IgD-negative memory B cell (primary cell): ENCODE results near the gene AKR1A1. TPM values are rescaled to one million over a fixed set of nuclear protein-coding genes. Genes with fewer than 3 reads are reported as not detected.

Source experiments
- H3K27ac Mint-ChIP-seq, 3 donors: one replicate each; pipeline ENCODE4 v1.8.0; 2020 to 2022; ENCODE audit warnings: mild to moderate bottlenecking in 3 of 3, mixed read lengths in 3 of 3, moderate library complexity in 1 of 3
- H3K27me3 Mint-ChIP-seq: one replicate; pipeline ENCODE4 v1.8.0; 2021; ENCODE audit warnings: mixed read lengths
- H3K36me3 Mint-ChIP-seq: one replicate; pipeline ENCODE4 v1.8.0; 2020; ENCODE audit warnings: mild to moderate bottlenecking, mixed read lengths
- H3K4me1 Mint-ChIP-seq, 3 donors: one replicate each; pipeline ENCODE4 v1.8.0; 2020 to 2022; ENCODE audit warnings: mixed read lengths in 3 of 3, mild to moderate bottlenecking in 1 of 3
- H3K4me3 Mint-ChIP-seq, 4 donors: one replicate each; pipeline ENCODE4 v1.8.0; 2020 to 2022; ENCODE audit warnings: mild to moderate bottlenecking in 4 of 4, mixed read lengths in 4 of 4, moderate library complexity in 3 of 4
- H3K9me3 Mint-ChIP-seq, 3 donors: one replicate each; pipeline ENCODE4 v1.8.0; 2020 to 2021; ENCODE audit warnings: mixed read lengths in 3 of 3, mild to moderate bottlenecking in 1 of 3
- polyA plus RNA-seq: library from polyadenylated mRNA; unstranded; fragments of 300-500 nt; fragmentation: Illumina TruSeq; gene quantifications from one replicate; pipeline ENCODE4 v1.2.3, GENCODE V29; 2021

The AKR1A1 gene
- polyA plus RNA-seq, 1 donor from 2014 or later: 117 TPM

DNA sequence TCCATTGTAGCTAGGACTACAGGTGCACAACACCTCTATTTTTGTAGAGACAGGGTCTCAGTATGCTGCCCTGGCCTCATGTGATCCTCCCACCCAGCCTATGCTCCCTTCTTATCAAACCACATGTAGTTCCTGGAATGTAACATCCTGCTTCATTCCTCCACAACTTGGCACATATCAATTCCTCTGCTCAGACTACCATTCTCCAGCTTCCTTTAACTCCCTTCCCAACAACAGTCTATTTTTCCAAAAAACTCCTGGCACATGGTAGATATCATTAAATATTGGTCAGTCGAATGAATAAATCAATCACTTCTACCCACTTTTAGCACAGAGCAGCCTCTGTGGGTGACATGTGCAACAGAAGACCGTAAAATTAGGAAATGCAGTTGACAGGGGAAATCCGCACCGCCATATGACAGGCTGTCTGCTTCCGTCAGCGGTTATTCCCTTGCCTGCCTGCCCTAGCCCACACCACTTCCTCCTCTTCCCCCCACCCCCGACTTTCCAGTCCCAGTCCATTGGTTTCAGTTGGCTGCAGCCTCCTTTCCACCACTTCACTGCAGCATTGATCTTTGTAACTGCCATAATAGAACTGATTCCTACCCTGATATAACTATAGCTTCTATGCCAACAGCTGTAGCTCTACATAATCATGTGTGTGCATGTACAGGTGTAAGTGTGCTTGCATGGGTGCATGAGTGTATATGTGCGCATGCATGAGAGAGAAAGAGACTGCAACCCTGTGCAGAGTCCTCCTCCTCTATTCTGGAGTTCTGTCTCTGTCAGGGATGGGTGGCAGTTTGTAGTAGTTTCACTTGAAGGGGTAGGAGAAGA, 6.8 kb upstream of the AKR1A1 start:
- no peaks in the 10 kb centered on the region for H3K36me3 Mint-ChIP-seq
- H3K4me3 Mint-ChIP-seq: peak overlapping the region; percentile 32 to 83 (median 59)
- H3K4me1 Mint-ChIP-seq: peaks cover 23 to 27% (median 27%) of the 10 kb centered on the region in 3 donors
- H3K27me3 Mint-ChIP-seq: no peaks in the 10 kb centered on the region
- H3K27ac Mint-ChIP-seq: peak overlapping the region; percentile 85 to 97 (median 88)
- H3K9me3 Mint-ChIP-seq: no peaks in the 10 kb centered on the region

DNA sequence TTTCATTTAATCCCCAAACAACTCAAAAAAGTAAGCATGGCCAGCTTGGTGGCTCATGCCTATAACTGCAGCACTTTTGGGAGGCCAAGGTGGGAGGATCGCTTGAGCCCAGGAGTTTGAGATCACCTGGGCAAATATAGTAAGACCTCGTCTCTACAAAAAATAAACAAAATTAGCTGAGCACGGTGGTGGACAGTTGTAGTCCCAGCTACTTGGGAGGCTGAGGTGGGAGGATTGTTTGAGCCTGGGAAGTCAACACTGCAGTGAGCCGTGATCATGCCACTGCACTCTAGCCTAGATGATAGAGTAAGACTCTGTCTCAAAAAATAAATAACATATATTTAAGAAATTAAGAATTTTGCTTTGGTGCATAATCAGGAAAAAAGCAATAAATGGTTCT, 6.1 kb upstream of the AKR1A1 start:
- H3K27me3 Mint-ChIP-seq: no peaks in the 10 kb centered on the region
- H3K36me3 Mint-ChIP-seq: no peaks in the 10 kb centered on the region
- H3K27ac Mint-ChIP-seq: peak overlapping the region; percentile 85 to 97 (median 88)
- no peaks in the 10 kb centered on the region for H3K9me3 Mint-ChIP-seq
- peaks cover 23 to 27% (median 27%) of the 10 kb centered on the region in 3 donors for H3K4me1 Mint-ChIP-seq
- H3K4me3 Mint-ChIP-seq: peak overlapping the region in 2 of 4 donors; percentile 10 to 41

DNA sequence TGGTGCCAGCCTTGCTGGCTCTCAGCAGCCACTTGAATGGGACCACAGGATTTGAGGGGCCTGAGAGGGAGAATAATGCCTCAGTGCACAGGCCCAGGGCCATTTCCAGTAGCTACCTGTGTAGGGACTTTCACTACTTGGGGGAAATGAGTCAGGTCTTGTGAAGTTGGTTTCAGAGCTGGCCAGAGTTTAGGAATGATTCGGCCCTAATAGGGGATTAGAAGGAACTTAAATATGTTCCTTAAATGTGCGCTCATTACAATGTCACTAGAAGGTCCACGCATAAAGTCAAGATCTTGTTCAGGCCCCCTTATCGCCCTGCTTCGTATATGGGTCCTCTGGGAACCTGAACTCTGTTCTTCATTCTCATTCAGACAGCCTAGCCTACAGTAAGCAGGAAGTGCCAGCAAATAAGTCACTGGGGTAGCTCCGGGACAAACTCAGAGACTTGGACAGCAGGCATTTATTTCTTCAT, 5.6 kb upstream of the AKR1A1 start:
- H3K4me1 Mint-ChIP-seq: peaks cover 23 to 27% (median 27%) of the 10 kb centered on the region in 3 donors

DNA sequence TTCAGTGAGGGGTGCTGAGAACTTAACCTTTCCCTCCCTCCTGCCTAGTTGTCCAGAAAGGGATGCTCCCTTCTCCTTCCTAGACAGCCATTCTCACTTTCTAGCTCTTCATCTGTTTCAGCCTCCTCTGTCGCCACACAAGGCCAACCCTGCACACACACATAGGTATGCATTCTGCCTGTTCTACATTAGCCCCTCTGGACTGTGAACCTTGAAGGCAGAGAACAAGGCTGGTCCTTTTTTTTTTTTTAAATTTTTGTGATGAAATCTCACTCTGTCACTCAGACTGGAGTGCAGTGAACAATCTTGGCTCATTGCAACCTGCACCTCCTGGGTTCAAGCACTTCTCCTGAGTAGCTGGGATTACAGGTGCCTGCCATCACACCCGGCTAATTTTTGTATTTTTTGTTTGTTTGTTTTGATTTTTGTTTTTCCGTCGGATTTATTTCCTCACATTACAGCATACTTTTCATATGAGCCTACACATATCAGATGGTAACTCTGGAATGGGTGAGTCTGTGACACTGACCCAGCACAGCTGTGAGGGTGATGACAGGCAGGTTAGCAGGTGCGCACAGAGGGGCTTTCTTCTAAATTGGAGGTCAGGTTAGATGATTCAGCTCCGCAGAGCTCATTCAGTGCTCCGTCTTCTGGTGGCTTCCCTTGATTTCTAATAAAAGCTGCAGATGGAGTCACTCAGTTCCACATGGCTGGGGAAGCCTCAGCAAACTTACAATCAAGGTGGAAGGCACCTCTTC, 4.9 kb upstream of the AKR1A1 start:
- Mint-ChIP-seq H3K4me3 (peak overlapping the region in 2 of 4 donors; percentile 10 to 63), H3K27ac (peak overlapping the region; percentile 83 to 90 (median 85)), H3K36me3 (no peaks in the 10 kb centered on the region), H3K27me3 (no peaks in the 10 kb centered on the region), H3K4me1 (peaks cover 25 to 30% (median 29%) of the 10 kb centered on the region in 3 donors), H3K9me3 (no peaks in the 10 kb centered on the region)

More for the DNA sequence above, 5.6 kb upstream of the AKR1A1 start:
- no peaks in the 10 kb centered on the region for H3K9me3 Mint-ChIP-seq
- H3K27me3 Mint-ChIP-seq: no peaks in the 10 kb centered on the region
- no peaks in the 10 kb centered on the region for H3K36me3 Mint-ChIP-seq
- peak overlapping the region; percentile 83 to 90 (median 85) for H3K27ac Mint-ChIP-seq
- H3K4me3 Mint-ChIP-seq: peak overlapping the region in 3 of 4 donors; percentile 10 to 68 (median 38)

DNA sequence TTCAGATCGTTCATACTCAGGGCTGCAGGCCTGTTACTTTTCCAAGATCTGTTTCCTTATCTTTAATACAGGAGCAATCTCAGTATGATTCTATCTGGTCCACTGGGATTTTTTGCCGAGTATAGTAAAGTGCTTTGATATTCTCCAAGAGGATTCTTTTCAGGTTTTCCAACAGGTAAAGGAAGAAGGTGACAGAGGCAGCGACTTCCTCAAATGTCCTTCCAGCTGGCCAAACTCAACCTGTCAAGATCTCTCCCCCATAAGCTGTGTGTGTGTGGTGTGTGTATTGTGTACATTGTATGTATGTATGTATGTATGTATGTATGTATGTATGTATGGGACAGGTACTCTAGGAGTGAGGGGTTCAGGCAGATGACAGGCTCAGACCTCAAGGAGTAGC, 1.1 kb downstream of the AKR1A1 start:
- Mint-ChIP-seq H3K9me3 (no peaks in the 10 kb centered on the region), H3K27ac (peak overlapping the region in 2 of 3 donors; percentile 96 to 98), H3K4me1 (peaks cover 16 to 18% (median 18%) of the 10 kb centered on the region in 3 donors), H3K4me3 (peak overlapping the region; percentile 94 to 100 (median 98)), H3K36me3 (no peaks in the 10 kb centered on the region), H3K27me3 (no peaks in the 10 kb centered on the region)

DNA sequence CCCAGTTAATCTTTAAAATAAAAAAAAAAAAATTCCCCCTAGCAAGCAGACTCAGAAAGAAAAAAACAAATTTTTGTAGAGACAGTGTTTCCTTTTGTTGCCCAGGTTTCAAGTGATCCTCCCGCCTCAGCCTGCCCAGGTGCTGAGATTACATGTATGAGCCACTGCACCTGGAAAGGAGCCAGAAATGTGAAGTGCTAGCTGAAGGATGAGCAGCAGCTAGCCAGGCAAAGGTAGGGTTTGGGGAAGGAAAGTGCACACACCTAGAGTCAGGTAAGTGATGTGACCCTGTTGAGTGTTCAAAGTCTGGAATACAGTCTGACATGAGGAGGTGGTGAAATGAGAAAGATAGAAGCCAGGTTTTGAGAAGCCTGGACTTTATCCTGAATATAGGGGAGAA, 1.7 kb downstream of the AKR1A1 start:
- H3K36me3 Mint-ChIP-seq: no peaks in the 10 kb centered on the region
- no peaks in the 10 kb centered on the region for H3K9me3 Mint-ChIP-seq
- peaks cover 16 to 19% (median 18%) of the 10 kb centered on the region in 3 donors for H3K4me1 Mint-ChIP-seq
- no peaks in the 10 kb centered on the region for H3K27me3 Mint-ChIP-seq
- H3K27ac Mint-ChIP-seq: peak overlapping the region in 2 of 3 donors; percentile 10 to 54
- peak overlapping the region; percentile 9 to 98 (median 38) for H3K4me3 Mint-ChIP-seq

DNA sequence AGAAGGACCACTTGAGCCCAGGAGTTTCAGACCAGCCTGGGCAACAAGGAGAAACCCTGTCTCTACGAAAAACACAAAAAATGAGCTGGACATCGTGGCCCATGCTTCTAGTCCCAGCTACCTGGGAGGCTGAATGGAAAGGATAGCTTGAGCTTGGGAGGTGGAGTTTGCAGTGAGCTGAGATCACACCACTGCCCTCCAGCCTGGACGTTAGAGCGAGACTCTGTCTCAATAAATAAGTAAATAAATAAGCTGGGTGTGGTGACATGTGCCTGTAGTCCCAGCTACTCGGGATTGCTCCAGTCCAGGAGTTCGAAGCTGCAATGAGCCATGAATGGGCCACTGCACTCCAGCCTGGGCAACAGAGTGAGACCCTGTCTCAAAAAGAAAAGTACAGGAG, 3.6 kb downstream of the AKR1A1 start:
- Mint-ChIP-seq H3K9me3 (no peaks in the 10 kb centered on the region), H3K27ac (no peak overlapping the region), H3K36me3 (no peaks in the 10 kb centered on the region), H3K4me1 (peaks cover 19 to 22% (median 21%) of the 10 kb centered on the region in 3 donors), H3K4me3 (no peak overlapping the region), H3K27me3 (no peaks in the 10 kb centered on the region)

DNA sequence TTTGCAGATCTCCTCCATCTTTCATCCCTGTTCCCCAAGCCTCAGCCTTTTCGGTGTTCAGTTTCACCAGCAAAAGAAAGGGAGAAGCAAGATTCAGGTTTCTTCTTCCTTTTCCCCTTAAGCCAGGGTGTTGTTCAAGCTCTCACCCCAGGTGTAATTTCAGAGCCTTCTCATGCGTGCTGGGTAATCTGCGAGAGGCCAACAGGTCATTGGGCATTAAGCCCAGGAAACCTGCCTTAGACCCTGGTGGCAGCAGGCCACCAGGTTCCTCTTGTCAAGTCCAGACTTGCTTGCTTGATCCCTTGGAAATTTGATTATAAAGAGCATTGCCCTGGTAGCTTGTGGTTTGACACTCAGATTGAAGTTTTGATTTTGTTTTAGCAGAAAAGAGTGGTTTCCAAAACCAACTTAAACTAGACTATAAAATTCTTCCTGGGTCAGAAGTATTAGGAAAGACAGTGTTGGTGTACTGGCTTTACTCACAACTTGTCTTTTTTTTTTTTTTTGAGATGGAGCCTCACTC, 6.9 kb downstream of the AKR1A1 start:
- Mint-ChIP-seq H3K36me3 (peaks cover 2% of the 10 kb centered on the region), H3K9me3 (no peaks in the 10 kb centered on the region), H3K4me1 (peaks cover 4 to 9% (median 8%) of the 10 kb centered on the region in 3 donors), H3K27me3 (no peaks in the 10 kb centered on the region), H3K4me3 (peak overlapping the region in 1 of 4 donors; percentile 28), H3K27ac (peak overlapping the region in 2 of 3 donors; percentile 72 to 74)

DNA sequence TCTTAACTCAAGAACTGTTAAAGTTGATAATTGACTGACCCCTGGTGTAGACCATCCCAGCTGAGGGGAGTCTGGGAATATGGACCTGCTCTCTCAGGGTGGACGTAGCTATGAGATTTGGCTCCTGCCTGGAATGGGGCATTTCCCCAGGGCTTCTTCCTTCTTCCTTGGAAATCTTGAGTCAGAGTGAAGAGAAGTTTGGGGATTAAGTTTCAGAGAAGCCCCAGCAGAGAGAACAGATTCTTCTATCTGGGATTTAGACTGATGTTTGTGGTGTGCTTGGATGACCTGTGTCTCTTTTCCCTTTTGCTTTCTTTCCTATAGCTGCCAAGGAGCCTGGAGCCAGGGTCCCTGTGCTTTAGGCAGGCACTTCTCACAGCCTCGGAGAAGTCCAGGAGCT, 13.2 kb downstream of the AKR1A1 start:
- no peaks in the 10 kb centered on the region for H3K9me3 Mint-ChIP-seq
- H3K27ac Mint-ChIP-seq: peak overlapping the region in 1 of 3 donors; percentile 39
- no peaks in the 10 kb centered on the region for H3K27me3 Mint-ChIP-seq
- peaks cover 2 to 6% (median 4%) of the 10 kb centered on the region in 3 donors for H3K4me1 Mint-ChIP-seq
- peaks cover 2% of the 10 kb centered on the region for H3K36me3 Mint-ChIP-seq
- no peak overlapping the region for H3K4me3 Mint-ChIP-seq

DNA sequence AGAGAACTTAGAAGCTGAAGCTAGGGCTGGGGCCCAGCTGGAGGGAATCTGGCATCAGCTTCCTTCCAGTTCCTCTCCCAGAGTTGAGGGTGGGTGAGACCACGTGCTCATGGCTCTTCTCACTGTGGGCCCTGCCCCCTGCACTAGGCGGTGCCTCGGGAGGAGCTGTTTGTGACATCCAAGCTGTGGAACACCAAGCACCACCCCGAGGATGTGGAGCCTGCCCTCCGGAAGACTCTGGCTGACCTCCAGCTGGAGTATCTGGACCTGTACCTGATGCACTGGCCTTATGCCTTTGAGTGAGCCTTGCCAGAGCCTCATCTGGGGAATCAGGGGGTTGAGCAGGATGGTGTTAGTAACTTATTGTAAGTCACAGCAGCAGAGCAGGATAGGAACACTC, 16.1 kb downstream of the AKR1A1 start:
- Mint-ChIP-seq H3K27me3 (no peaks in the 10 kb centered on the region), H3K4me1 (peaks cover 0 to 4% (median 3%) of the 10 kb centered on the region in 3 donors), H3K36me3 (peaks cover 2% of the 10 kb centered on the region), H3K27ac (peak overlapping the region in 1 of 3 donors; percentile 81), H3K9me3 (no peaks in the 10 kb centered on the region), H3K4me3 (no peak overlapping the region)

DNA sequence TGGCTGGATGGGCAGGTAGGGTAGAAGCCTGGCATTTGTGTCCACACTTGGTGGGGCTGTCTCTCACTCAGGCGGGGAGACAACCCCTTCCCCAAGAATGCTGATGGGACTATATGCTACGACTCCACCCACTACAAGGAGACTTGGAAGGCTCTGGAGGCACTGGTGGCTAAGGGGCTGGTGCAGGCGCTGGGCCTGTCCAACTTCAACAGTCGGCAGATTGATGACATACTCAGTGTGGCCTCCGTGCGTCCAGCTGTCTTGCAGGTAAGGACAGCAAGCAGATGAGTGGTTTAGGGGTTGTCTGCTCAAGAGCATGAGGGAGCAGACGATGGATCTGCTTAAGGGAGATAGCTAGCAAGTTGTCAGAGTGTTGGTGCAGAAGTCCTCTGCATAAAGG, 17.3 kb downstream of the AKR1A1 start:
- Mint-ChIP-seq H3K27me3 (no peaks in the 10 kb centered on the region), H3K9me3 (no peaks in the 10 kb centered on the region), H3K4me3 (no peak overlapping the region), H3K4me1 (peaks cover 0 to 4% (median 1%) of the 10 kb centered on the region in 3 donors), H3K36me3 (no peaks in the 10 kb centered on the region), H3K27ac (peak overlapping the region in 1 of 3 donors; percentile 91)

DNA sequence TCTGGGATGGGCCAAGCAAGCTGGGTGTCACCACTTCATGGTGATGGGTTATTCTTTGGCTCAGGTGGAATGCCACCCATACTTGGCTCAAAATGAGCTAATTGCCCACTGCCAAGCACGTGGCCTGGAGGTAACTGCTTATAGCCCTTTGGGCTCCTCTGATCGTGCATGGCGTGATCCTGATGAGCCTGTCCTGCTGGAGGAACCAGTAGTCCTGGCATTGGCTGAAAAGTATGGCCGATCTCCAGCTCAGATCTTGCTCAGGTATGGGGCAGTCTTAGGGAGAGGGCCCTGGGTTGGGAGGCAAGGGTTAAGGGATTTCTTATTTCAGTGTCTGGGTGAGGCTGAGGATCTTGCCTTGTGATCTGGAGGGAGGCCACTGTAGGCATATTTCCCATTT, 17.8 kb downstream of the AKR1A1 start:
- Mint-ChIP-seq H3K9me3 (no peaks in the 10 kb centered on the region), H3K4me3 (no peak overlapping the region), H3K27ac (peak overlapping the region in 2 of 3 donors; percentile 21 to 91), H3K27me3 (no peaks in the 10 kb centered on the region), H3K4me1 (peaks cover 0 to 4% (median 1%) of the 10 kb centered on the region in 3 donors), H3K36me3 (no peaks in the 10 kb centered on the region)

DNA sequence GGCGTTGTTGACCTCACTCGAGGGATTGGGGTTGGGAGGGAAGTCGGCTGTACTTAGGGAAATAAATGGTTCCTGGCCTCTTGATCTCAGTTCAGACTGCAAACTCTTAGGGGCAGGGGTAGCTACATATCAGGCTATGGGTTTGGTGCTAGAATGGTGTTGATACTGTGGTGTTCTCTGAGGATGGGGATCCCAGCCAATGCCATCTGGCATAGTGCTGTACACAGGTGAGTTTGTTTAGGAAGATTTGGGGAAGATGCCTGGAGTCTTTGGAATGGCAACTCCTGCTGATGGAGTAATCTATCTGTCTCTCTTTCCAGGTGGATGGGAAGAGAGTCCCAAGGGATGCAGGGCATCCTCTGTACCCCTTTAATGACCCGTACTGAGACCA, 18.9 kb downstream of the AKR1A1 start:
- Mint-ChIP-seq H3K9me3 (no peaks in the 10 kb centered on the region), H3K4me3 (no peak overlapping the region), H3K27ac (peak overlapping the region in 2 of 3 donors; percentile 5 to 84), H3K27me3 (no peaks in the 10 kb centered on the region), H3K4me1 (peaks cover 0 to 1% (median under 1%) of the 10 kb centered on the region in 3 donors), H3K36me3 (no peaks in the 10 kb centered on the region)

DNA sequence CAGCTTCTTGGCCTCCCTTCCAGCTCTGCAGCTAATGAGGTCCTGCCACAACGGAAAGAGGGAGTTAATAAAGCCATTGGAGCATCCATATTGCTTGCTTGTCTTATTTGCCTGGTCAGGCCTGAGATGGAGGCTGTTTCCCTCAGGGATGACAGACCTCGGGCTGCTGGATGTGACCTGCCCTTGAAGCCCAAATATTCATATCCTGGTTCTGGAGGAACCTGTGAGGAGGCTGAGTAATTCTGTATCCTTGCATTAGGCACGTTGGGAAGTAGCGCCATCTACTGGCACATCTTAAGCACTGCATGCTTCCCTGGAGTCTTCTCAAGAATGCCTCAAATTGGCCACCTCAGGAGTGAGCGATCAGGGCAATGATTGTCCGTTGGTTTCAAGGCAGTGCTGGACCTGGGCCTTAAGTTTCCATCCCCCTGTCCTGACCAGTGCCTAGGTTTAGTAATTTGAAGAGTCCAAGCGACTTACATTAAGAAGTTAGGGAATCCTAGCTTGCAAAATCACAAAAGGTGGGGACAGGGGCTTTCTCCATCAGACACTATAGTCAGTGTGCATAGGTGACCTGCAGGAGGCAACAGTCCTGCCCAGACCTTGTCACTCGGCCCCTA, 19.4 kb downstream of the AKR1A1 start:
- H3K4me1 Mint-ChIP-seq: peaks cover 0 to 1% (median 0%) of the 10 kb centered on the region in 3 donors
- H3K4me3 Mint-ChIP-seq: no peak overlapping the region
- no peaks in the 10 kb centered on the region for H3K9me3 Mint-ChIP-seq
- H3K27me3 Mint-ChIP-seq: no peaks in the 10 kb centered on the region
- H3K27ac Mint-ChIP-seq: peak overlapping the region in 1 of 3 donors; percentile 84
- H3K36me3 Mint-ChIP-seq: no peaks in the 10 kb centered on the region
